GM19239 (cell line): ENCODE results near the gene NPNT.

Experiments
- DNase-seq: peaks from one replicate; pipeline ENCODE4 v3.0.0; 2011; ENCODE audit warnings: low spot score; ENCODE audit not compliant: insufficient read length
- FAIRE-seq: peaks from 2 replicates; lab custom pipeline; 2011; peaks lifted over from hg19 to GRCh38; lab: Jason Lieb, UNC

The NPNT gene

DNA sequence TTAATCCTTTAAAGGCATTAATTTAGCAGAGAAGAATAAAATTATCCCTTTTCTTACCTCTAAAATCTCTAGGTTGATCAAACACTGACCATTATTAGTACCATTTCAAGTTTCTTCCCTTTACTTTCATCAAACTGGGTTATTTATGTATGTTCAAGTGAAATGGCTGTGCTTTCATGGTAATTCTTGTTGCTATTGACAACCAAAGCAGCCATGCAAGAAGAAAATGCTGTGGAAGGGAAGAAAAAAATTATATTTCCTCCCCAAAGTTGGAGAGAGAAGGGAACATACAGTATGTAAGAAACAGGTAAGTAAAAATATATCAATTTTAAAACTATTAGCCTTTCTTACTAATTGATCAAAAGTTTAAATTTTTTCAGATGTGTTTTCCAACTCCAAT, 16.2 kb downstream of the NPNT start:
- FAIRE-seq = no peak
- DNase-seq = no peak

DNA sequence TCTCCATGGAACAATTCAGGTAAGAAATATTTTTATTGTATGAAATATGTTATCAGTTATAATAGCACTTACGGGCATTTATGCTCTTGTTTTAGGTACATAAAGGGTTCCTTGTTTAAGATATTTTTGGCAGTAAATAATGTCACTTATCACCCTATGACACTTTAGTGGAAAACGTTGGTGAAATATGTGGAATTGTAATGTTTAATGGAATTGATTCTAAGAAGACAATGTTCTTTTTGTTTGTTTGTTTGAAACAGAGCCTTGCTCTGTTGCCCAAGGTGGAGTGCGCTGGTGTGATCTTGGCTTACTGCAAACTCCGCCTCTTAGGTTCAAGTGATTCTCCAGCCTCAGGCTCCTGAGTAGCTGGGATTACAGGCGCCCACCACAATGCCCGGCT, 17.4 kb downstream of the NPNT start:
- DNase-seq (no peak), FAIRE-seq (no peak)

DNA sequence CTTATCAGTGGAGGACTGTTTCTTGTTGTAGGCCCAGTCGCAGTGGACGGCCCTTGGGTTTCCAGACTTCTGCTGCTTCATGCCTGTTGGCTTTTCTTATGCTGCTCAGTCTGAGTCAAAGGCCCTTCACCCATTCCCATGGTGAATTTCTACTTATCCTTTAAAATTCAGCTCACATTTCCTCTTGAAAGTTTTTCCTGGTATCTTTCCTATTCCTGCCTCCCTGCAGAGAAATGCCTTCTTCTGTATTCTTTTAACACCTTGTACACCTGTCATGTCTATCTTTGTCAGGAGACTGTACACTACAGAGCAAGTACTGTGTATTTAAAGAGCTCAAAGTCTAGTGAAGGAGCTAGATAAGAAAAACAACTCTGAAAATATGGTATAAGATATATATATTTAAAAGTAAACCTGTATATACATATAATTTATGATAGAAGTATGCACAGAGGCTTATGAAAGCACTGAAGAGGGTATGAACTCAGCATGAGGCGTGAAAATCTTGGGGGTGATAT, 22.0 kb downstream of the NPNT start:
- FAIRE-seq (no peak), DNase-seq (no peak)

DNA sequence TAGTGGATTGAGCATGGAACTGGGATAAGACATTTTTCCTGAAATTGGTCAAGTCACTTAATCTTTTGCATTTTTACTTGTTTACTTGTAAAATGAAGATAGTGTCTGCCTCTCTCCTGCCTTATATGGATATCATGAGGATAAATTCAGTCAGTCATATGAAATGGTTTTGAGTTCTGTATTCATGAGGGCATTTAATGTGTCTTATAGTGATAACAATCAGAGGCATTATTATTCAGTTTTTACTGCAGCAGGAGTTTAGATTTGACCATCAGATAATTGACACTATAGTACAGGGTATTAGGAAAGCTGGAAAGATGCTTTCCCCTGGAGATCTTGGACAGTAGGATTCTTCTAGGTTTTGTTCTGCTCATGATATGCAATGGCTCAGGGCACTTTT, 26.0 kb downstream of the NPNT start:
- no peak for FAIRE-seq

DNA sequence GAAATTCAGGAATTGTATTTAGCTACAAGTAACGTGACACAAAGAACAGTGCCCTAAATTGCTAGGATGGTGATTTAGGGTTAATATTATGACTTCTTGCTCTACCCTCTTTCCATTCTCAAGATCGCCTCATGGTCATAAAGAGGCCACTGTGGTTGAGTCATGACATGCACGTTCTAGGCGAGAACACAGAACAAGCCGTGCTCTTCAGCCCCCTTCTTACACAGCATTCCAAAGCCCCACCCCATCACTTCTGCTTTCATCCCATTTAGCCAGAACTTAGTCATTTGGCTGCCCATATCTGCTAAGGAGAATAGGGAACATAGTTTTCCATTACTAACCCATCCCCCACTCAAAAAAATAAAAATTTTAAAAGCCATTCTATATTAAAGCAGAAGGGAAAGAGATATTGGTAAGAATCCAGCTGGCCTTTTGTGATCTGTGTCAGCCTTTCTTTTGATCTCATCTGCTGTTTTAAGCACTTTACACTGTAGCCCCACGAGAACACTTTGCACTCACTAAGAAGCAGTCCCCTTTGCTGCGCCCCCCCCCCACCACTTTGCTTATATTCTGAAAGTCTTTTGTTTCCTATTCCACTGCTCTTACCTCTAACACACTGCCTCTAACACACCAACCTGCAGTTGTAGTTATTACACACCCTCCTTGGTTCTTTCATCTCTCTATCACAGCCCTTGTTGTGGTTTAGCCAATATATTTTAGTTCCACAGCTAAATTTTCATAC, 28.4 kb downstream of the NPNT start:
- no peak for DNase-seq
- FAIRE-seq = no peak

More for the DNA sequence above, 26.0 kb downstream of the NPNT start:
- no peak for DNase-seq

DNA sequence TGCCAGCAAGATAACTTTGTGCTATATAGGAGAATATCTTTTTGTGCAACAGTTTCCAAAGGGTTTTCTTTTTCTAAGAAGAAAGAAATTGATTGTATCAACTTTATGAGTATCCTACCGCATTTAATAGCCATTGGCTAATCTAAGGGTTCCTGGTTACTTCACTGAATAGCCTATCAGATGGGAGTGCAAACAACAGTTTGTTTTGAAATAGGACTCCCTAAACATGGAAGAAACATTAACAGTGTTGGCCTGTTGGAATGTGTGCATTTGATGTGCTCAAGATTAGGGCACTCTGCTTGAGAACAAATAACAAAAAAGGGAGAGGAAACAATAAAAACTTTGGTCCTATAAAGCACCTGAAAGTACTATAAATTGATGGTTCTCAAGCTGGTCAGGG, 29.1 kb downstream of the NPNT start:
- FAIRE-seq (no peak), DNase-seq (no peak)

DNA sequence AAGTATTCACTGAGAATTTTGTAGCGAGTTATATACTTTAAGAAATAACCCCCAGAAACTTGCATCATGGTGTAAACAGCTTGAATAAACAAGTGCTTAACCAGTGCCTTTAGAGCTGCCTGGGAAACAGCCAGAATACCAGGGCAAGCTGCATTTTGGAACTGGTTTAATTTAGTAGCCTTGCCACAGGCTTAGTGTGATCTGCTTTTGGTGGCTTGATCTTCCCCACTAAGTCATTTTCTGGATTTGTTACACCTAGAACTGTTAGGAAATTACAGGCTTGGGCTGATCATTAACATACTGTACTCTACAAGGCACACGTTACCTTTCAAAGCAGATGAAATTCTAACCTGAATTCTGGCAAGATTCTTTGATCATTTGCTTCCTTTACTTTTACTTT, 35.4 kb downstream of the NPNT start:
- no peak for FAIRE-seq
- DNase-seq = no peak

DNA sequence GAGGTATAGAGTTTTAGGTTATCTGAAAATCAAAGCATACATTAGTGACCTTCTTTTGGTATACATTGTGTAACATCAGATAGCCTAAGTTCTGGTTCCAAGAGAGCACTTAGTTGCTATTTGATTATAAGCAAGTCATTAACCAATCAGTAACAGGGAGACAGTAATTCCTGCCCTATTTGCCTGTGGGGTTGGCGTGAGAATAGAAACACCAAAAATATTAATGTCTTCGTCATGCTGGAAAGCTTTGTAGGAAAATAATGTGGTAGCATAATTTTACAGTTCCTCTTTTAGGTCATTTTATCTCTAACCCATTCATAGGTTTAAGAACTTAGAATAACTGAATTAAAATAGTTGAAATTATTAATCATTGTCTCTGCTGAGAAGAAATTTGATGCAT, 37.8 kb downstream of the NPNT start:
- DNase-seq = no peak
- FAIRE-seq = no peak

DNA sequence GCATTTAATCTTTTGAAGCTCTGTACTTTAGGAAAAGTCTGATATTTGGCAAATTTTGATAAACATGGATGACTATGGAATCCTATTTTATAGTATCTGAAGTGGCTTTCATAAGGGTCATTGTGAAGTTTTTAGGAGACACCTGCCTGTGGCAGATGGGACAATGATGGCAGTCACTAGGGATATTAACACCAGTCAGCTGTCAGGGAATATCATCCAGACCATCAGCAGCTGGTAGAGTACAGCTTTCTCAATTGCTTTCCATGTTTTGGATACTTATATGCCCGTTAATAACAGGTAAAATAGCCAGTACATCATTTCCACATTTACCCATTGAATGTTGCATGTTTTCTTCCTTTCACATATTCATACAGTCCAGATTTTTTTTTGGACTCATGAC, 39.1 kb downstream of the NPNT start:
- FAIRE-seq (no peak), DNase-seq (no peak)

DNA sequence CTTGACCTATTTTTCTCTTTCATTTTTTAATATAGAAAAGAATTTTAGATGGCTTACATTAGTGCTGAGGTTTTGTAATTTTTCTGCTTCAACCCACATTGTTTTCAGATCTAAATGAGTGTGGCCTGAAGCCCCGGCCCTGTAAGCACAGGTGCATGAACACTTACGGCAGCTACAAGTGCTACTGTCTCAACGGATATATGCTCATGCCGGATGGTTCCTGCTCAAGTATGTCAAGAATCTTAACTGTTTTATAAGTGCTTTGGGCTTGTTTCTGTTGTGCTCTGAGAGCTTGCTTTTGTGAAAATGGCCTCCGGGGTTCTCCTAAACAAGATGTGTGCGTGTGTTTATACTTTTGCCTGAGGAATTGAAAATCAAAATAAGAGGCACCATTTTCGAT, 41.6 kb downstream of the NPNT start:
- no peak for FAIRE-seq
- DNase-seq = no peak

DNA sequence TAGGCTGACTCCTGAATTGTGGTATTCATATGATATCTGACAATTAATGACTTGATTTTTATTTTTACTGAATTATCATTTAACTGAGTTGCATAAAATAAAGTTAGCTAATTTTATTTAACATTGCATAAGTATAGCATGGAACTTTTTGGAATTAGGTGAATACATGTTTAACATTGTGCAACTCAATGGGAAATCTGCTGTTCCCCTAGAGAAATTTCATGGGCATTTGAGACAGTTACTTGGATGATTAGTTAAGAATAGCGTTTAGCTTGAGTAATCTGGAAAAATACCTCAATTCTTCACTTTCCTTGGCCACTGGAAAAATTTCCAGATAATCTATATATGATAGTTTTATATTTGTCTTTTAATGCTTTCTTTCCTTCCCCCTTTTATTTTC, 42.5 kb downstream of the NPNT start:
- FAIRE-seq (no peak), DNase-seq (no peak)

DNA sequence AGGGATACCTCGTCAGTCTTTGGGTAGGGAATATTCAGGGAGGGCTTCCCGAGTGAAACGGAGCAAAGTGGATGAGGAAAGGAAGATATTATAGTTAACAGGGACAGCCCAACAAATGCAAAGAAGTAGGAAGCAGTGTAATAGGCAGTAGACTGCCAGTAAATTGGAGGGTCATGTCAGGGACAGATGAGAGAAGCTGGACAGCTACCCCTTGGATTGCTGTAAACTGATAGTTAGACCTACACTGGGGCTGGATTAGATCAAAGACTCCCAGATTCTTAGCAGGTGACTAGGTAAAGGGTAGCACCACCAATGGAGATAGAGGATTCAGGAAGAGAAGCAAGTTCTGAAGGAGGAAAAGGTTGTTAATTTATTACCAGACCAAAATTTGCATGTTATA, 48.0 kb downstream of the NPNT start:
- FAIRE-seq (no peak), DNase-seq (no peak)

DNA sequence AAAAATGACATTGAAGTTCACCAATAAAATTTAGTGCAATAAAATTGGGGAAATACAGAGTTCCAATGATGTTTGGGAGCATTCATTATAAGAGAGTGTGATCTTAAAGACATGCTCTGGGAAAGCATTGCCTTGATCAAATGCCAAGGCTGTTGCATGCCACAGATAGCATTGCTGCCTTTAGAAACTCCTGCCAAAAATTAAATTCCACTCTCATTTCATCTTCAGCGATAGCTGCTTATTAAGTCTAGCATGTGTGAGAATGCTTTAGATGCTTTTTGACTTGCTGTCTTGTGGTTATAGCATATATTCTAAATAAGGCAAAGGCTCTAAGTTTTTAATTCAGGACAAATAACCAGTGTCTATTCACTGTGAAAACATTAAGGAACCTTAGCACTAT, 49.3 kb downstream of the NPNT start:
- no peak for DNase-seq
- no peak for FAIRE-seq

DNA sequence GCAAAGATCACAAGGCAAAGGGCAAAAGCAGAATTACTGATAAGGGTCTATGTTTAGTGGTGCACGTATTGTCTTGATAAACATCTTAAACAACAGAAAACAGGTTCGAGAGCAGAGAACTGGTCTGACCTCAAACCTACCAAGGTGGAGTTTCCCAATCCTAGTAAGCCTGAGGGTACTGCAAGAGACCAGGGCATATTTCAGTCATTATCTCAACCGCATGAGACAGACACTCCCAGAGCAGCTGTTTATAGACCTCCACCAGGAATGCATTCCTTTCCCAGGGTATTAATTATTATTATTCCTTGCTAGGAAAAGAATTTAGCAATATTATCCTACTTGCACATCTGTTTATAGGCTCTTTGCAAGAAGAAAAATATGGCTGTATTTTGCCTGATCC, 51.5 kb downstream of the NPNT start:
- no peak for DNase-seq
- no peak for FAIRE-seq

DNA sequence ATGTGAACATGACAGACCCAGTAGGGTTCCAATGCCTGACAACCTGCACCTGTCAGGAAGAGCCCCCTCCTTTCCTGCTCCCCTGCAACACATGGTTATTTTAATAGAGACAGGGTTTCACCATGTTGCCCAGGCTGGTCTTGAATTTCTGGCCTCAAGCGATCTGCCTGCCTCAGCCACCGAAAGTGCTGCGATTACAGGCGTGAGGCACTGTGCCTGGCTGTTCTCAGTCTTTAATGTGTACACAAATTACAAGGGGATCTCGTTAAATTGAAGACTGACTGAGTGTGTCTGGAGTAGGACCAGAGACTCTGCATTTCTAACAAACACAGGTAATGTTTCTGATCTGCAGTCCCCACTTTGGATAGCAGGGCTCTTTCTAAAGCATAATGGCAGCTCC, 55.4 kb downstream of the NPNT start:
- no peak for DNase-seq
- no peak for FAIRE-seq

DNA sequence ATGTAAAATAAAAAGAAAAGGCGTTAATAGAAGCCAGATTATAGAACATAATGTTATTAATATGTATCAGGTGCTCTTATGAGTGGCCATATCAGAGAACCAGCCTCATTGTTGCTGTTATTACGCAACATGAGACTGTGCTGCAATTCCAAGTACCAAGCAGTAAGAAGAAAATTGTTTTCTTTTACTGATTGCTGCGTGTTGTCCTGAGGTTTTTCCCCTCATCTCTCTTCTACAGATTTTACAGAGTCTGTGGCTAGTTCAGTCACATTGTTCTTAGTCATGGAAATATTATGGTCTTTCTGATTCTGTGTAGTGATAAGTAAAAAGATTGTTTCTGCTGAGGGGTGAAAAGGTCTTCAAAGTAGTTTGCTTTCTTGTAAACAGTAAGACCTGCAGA, 55.9 kb downstream of the NPNT start:
- DNase-seq (no peak), FAIRE-seq (no peak)

DNA sequence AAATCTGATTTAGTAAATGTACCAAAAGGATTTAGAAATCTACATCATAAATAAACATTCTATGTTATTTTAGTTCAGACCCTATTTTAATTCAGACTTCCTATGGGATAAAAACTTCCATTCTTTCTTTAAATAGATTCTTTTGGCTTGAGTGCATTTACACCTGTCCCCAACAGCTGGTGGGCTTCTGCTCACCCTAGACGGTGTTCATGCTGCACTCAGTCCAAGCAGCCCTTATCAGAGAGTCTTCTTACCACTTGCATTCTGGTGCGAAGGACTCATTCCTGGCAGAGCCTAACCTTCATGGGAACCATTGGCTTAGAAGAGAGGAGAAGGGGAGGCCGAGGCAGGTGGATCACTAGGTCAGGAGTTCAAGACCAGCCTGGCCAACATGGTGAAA, 57.3 kb downstream of the NPNT start:
- FAIRE-seq (no peak), DNase-seq (no peak)

DNA sequence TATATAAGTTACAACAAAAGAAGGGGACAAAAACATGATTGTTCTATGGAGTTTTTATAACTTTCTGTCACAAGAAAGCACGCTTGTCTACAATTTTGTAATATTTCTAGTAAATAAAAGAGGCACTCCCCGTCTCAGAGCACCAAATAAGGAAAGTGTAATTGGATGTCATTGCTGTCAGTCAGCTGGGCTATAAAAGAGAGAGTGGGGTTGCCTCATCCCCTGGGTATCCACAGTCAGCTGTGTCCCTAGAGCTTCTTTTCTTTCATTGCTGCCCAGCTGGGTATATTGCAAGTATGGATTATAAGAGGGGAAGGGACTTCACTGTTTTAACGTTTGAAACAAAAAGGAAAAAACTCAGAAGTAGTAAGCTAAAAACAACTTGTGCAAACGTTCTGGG, 61.3 kb downstream of the NPNT start:
- no peak for DNase-seq
- FAIRE-seq = no peak

DNA sequence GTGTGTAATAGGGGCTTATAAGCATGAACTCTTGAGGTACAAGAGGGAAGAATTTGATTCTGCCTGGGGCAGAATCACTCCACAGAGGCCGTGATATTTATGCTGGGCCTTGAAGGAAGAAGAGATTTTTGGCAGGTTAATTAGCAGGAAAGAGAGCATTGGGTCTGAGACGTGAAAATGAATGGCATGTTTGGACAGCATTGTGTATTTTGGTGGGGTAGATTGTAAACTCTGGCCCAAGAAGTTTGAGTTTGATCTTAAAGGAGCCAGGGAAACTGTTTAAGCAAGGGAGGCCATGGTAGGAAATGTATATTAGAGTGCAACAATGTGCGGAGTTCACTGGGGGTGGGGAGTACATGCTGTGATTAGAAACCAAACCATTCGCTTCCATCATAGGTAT, 62.4 kb downstream of the NPNT start:
- no peak for FAIRE-seq

DNA sequence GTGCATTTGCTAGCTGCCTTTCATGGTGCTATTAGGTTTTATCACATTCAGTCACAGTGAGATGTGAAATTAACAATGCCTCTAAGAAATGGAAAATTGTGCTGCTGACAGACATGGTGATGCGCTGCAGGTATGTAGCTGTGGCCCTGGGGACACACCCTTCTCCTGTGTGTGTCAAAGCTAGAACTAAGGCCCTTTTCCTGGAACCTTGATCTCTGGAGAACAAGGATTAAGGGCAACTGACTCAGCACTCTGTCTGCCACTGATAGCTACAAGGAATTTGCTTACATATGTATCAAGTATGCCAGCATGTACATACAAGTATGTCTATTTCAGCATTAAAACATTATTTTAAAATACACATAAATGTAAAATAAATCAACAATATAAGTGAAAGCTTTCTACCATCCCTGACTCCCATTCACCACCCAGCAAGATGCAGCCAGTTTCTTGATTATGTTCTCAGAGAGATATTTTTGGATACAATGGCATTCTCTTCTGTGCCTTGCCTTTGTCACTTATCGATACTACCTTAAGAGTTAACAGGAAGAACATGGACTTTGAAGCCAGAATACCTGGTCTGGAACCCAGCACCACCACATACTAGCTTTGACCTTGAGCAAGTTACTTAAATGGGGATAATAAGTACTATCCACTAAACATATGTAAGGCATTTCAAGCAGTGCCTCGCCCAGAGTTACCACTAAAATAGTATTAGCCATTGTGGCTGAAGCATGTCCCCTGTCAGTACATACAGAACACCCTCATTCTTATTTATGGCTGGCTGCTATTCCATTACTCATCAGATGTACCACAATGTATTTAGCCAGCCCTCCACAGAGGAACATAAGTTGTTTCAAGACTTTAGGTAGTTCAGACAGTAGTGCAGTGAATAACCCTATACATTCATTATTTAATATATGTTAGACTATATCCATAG, 68.5 kb downstream of the NPNT start:
- no peak for FAIRE-seq
- no peak for DNase-seq

More for the DNA sequence above, 62.4 kb downstream of the NPNT start:
- no peak for DNase-seq

DNA sequence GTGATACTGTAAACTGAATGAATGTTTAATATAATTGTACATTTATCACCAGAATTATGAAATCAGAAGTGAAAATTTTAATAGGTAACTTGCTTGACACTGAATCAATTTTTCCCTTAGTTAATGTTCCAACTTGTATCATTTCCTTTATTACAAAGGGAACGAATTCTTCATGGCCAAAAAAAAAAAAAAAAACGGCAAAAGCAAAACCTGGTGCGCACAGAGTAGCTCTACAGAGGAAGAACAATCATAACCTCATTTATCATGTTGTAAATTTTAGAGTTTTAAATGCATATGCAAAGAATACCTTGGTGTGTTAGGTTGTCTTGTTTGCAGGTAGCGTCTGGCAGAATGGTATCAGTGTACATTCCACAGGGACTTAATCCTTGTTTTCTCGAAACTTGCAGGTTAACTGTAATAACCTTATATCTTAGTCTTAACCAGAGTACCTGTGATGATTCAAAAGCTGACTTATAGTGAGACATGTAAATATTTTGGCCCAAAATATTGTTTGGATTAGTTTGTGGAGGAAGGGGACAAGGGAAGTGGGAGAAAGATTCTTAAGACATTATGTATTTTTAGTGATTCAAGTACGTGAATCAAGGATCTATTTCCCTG, 70.0 kb downstream of the NPNT start:
- FAIRE-seq (no peak), DNase-seq (no peak)
